ENCODE measurements around the gene SLC12A6.

GRCh38 chr15:34214135-34214534, 123.4 kb downstream of the SLC12A6 start:
- TF ChIP-seq, protein P1, sequence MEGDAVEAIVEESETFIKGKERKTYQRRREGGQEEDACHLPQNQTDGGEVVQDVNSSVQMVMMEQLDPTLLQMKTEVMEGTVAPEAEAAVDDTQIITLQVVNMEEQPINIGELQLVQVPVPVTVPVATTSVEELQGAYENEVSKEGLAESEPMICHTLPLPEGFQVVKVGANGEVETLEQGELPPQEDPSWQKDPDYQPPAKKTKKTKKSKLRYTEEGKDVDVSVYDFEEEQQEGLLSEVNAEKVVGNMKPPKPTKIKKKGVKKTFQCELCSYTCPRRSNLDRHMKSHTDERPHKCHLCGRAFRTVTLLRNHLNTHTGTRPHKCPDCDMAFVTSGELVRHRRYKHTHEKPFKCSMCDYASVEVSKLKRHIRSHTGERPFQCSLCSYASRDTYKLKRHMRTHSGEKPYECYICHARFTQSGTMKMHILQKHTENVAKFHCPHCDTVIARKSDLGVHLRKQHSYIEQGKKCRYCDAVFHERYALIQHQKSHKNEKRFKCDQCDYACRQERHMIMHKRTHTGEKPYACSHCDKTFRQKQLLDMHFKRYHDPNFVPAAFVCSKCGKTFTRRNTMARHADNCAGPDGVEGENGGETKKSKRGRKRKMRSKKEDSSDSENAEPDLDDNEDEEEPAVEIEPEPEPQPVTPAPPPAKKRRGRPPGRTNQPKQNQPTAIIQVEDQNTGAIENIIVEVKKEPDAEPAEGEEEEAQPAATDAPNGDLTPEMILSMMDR (IDR thresholded peaks at IDR 0.05): no peak
- TF ChIP-seq POLR2AphosphoS5 (IDR thresholded peaks at IDR 0.05; ENCODE audit: low read depth, low read length) (no peak), REST (IDR thresholded peaks at IDR 0.05; ENCODE audit: insufficient read depth in 1 of 2, low read depth in 2 of 2, low read length in 1 of 2) (no peak)

Measured in Panc1 (cell line).